HG03095 (cell line): ENCODE results near the gene CSMD2.

Experiments
- ATAC-seq: cut with Tn5 transposase; IDR thresholded peaks from one replicate; pipeline ENCODE4 v1.9.1; 2021; ENCODE audit warnings: moderate library complexity; ENCODE audit not compliant: unreplicated experiment

The CSMD2 gene

GRCh38 chr1:33872275-33872674 is 292.8 kb downstream of the CSMD2 start:
- ATAC-seq, result no peak

GRCh38 chr1:33867684-33868083 is 297.3 kb downstream of the CSMD2 start:
- ATAC-seq, result no peak

- no peak for ATAC-seq
Observed at GRCh38 chr1:33866281-33866680, 298.7 kb downstream of the CSMD2 start.

- no peak for ATAC-seq
Observed at GRCh38 chr1:33864460-33865389, 300.3 kb downstream of the CSMD2 start.

GRCh38 chr1:33863779-33864178 is 301.3 kb downstream of the CSMD2 start, which contains the start of gene HMGB4:
TSS of gene HMGB4 (plus strand) at chr1:33864079. CDS start at chr1:33864192, 113 bp downstream.
- ATAC-seq, result no peak

GRCh38 chr1:33860671-33861070 is 304.4 kb downstream of the CSMD2 start:
- no peak for ATAC-seq

- no peak for ATAC-seq
Observed at GRCh38 chr1:33854091-33854490, 310.9 kb downstream of the CSMD2 start.

- no peak for ATAC-seq
Observed at GRCh38 chr1:33853431-33853830, 311.6 kb downstream of the CSMD2 start.

- no peak for ATAC-seq
Observed at GRCh38 chr1:33852711-33853110, 312.3 kb downstream of the CSMD2 start.

- ATAC-seq, result no peak
Observed at GRCh38 chr1:33850481-33850880, 314.5 kb downstream of the CSMD2 start.

- ATAC-seq, result no peak
Observed at GRCh38 chr1:33849211-33849610, 315.8 kb downstream of the CSMD2 start.

GRCh38 chr1:33848205-33848937 is 316.7 kb downstream of the CSMD2 start:
- ATAC-seq, result no peak

GRCh38 chr1:33846861-33847260 is 318.2 kb downstream of the CSMD2 start:
- no peak for ATAC-seq

- ATAC-seq, result no peak
Observed at GRCh38 chr1:33844166-33844565, 320.9 kb downstream of the CSMD2 start.

GRCh38 chr1:33842348-33842747 is 322.7 kb downstream of the CSMD2 start:
- ATAC-seq, result no peak

- no peak for ATAC-seq
Observed at GRCh38 chr1:33841494-33841893, 323.5 kb downstream of the CSMD2 start.

GRCh38 chr1:33837635-33838034 is 327.4 kb downstream of the CSMD2 start:
- no peak for ATAC-seq

- no peak for ATAC-seq
Observed at GRCh38 chr1:33836911-33837310, 328.1 kb downstream of the CSMD2 start.

GRCh38 chr1:33828654-33829053 is 336.4 kb downstream of the CSMD2 start:
- ATAC-seq, result no peak

GRCh38 chr1:33828059-33828458 is 337.0 kb downstream of the CSMD2 start:
- no peak for ATAC-seq

GRCh38 chr1:33826711-33827110 is 338.3 kb downstream of the CSMD2 start:
- ATAC-seq, result no peak

- no peak for ATAC-seq
Observed at GRCh38 chr1:33826311-33826710, 338.7 kb downstream of the CSMD2 start.
